Activated naive CD8-positive, alpha-beta T cell treated with anti-CD3 and anti-CD28 coated beads for 36 hours (primary cell): ENCODE data around the gene MYORG. TPM values are rescaled to one million over a fixed set of nuclear protein-coding genes. Genes with fewer than 3 reads are reported as not detected.
A peak's percentile ranks its signal among the peaks of the same experiment; 100 is the strongest.

Experiments
- DNase-seq: peaks from one replicate; pipeline ENCODE4 v3.0.0; 2021
- H3K27ac Mint-ChIP-seq: one replicate; pipeline ENCODE4 v1.8.0; 2022; ENCODE audit warnings: mild to moderate bottlenecking, moderate library complexity, mixed read lengths
- H3K27me3 Mint-ChIP-seq: one replicate; pipeline ENCODE4 v1.8.0; 2022; ENCODE audit warnings: mild to moderate bottlenecking, mixed read lengths
- H3K36me3 Mint-ChIP-seq: one replicate; pipeline ENCODE4 v1.8.0; 2021; ENCODE audit warnings: mild to moderate bottlenecking, mixed read lengths
- H3K4me1 Mint-ChIP-seq: one replicate; pipeline ENCODE4 v1.8.0; 2021; ENCODE audit warnings: mixed read lengths
- H3K4me3 Mint-ChIP-seq: one replicate; pipeline ENCODE4 v1.8.0; 2022; ENCODE audit warnings: mild to moderate bottlenecking, moderate library complexity, mixed read lengths
- H3K9me3 Mint-ChIP-seq: one replicate; pipeline ENCODE4 v1.8.0; 2022; ENCODE audit warnings: mixed read lengths
- total RNA-seq, 2 experiments: library from RNA; stranded (reverse); gene quantifications; one replicate each; pipeline ENCODE4 v1.2.3, GENCODE V29; 2021

The MYORG gene
- total RNA-seq, 2 experiments from 2014 or later: 3.6 to 4.4 TPM

DNA sequence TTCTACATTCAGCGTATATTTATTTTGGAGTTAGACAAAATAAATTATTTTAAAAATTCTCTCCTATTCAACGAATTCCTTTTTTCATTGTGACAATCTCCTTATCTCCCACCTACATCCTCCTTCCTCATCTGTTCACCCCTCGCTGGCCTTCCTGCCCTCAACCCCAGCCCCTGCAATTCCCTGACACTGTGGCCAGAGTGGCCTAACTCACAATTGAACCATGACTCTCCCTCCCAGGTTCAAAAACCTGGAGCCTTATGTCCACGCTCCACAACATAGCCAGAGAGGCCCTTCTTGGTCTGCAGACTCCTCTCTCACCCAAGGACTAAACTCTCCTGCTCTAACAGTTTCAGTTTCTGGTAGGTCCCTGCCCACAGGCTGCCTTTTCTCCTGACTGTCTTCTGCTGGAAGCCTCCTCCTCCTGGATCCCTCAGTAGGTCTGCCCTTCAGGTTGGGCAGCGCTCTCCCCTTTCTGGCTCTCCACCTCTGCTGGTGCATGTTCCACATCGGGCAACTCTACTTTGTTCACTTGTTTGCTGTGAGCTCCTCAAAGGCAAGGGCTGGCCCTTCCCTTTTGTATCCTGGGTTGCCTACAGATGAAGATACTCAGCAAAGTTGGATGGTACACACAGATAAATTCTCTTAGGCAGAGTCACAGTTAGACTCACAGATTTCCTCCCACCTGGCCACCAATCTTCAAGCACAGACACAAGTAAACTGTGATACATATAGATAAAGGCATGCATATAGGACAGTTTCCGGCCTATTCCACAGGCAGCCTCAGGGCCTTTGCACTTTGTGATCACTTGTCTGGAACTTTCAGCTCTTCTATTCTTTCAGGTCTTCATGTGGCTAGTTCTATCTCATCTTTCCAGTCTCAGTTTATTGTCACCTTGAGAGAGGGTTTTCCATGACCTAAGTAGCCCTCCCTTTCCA lies 19.8 kb upstream of the MYORG start:
- Mint-ChIP-seq H3K9me3 (no peaks in the 10 kb centered on the region), H3K36me3 (no peaks in the 10 kb centered on the region), H3K27me3 (peaks cover under 1% of the 10 kb centered on the region), H3K27ac (no peak overlapping the region), H3K4me1 (no peaks in the 10 kb centered on the region), H3K4me3 (no peak overlapping the region)
- DNase-seq: no peak

DNA sequence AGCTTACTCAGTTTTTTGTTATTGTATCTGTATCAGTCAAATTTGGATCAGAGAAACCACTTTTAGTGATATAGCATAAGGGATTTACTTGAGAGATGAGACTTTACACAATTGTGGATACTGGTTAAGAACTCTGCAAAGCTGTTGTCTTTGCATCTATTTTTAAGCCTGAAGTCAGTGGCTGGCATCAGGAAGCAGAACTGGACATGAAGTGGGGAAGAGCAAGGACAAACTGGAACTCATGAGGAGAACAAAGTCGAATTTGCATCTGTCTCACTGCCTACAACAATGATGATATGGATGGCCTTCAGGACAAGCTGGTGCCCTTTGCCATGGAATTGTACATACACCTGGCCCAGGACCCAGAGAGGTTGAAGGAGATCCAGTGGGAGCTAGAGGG lies 15.8 kb upstream of the MYORG start:
- Mint-ChIP-seq H3K4me1 (no peaks in the 10 kb centered on the region), H3K4me3 (no peak overlapping the region), H3K36me3 (no peaks in the 10 kb centered on the region), H3K27me3 (peaks cover 7% of the 10 kb centered on the region), H3K9me3 (no peaks in the 10 kb centered on the region), H3K27ac (no peak overlapping the region)
- DNase-seq: no peak

DNA sequence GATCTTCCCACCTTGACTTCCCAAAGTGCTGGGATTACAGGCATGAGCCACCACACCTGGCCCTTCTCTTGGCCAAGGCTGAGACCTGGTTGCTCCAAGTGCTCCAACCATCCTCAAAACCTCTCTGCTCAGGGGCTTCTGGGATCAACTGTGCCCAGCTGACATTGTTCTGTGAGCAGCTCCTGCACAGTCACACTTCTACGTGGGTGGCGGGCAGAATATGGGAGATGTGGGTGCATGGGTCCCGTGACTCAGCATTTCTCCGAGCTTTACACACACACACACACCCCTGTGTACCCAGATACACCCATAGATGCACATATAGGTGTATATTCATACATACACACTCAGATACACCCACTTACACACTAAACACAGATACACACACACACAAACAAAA lies 10.5 kb upstream of the MYORG start:
- no peak for DNase-seq
- no peak overlapping the region for H3K27ac Mint-ChIP-seq
- peaks cover 7% of the 10 kb centered on the region for H3K27me3 Mint-ChIP-seq
- no peaks in the 10 kb centered on the region for H3K4me1 Mint-ChIP-seq
- H3K4me3 Mint-ChIP-seq: no peak overlapping the region
- H3K9me3 Mint-ChIP-seq: no peaks in the 10 kb centered on the region
- no peaks in the 10 kb centered on the region for H3K36me3 Mint-ChIP-seq

DNA sequence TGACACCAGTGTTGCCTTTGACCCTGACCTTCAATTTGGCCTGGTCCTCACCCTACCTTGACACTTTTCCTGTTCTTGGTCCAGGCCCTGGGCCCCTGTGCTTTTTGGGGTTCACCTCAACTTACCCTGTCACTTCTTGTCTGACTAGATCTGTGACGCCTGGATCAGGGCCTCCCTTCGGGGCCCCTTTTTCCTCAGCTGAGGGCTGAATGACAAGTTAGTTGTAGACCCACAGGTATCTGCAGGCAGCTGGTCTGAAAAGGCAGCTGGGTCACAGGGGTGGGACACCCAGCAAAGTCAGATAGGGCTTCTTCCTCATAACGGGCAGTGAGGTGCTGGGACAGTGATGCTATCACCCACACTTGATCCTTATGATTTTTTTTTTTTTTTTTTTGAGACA lies 10.0 kb upstream of the MYORG start:
- no peaks in the 10 kb centered on the region for H3K36me3 Mint-ChIP-seq
- H3K27me3 Mint-ChIP-seq: peaks cover 7% of the 10 kb centered on the region
- DNase-seq: no peak
- no peak overlapping the region for H3K4me3 Mint-ChIP-seq
- no peaks in the 10 kb centered on the region for H3K4me1 Mint-ChIP-seq
- no peaks in the 10 kb centered on the region for H3K9me3 Mint-ChIP-seq
- H3K27ac Mint-ChIP-seq: no peak overlapping the region

DNA sequence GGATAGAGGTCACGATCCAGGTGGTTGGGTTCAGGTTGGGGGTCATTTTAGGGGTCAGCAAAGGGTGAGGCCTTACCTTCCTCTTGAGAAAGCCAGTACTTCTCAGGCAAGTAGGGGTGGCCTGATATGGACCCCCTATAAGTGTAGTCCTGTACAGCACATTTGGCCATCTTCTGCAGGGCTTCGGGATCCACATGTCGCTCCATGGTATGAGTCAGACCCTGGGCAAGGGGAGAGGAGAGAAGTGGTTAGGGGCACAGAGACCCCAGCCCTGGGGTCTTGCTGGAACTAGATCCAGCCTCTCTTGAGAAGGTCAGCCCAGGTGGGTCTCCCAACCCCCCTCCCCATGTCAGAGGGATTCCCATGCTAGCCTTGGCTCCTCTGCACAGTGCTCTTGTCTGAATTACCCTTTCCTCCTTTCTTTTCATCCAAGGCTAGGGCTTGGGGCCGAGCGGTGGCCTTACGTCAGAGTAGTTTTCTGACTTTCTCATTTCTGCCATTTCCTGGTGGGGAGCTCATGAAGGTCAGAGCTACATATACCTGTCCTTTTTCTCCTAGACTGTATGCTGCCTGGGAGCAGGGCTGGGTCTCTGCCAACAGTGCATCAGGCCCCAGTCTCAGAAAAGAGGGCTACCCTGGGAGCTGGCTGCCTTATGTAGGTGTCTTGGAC lies 9.0 kb upstream of the MYORG start:
- DNase-seq: no peak
- Mint-ChIP-seq H3K4me1 (peaks cover 5% of the 10 kb centered on the region), H3K36me3 (peaks cover 2% of the 10 kb centered on the region), H3K27me3 (no peaks in the 10 kb centered on the region), H3K4me3 (no peak overlapping the region), H3K9me3 (no peaks in the 10 kb centered on the region), H3K27ac (no peak overlapping the region)

DNA sequence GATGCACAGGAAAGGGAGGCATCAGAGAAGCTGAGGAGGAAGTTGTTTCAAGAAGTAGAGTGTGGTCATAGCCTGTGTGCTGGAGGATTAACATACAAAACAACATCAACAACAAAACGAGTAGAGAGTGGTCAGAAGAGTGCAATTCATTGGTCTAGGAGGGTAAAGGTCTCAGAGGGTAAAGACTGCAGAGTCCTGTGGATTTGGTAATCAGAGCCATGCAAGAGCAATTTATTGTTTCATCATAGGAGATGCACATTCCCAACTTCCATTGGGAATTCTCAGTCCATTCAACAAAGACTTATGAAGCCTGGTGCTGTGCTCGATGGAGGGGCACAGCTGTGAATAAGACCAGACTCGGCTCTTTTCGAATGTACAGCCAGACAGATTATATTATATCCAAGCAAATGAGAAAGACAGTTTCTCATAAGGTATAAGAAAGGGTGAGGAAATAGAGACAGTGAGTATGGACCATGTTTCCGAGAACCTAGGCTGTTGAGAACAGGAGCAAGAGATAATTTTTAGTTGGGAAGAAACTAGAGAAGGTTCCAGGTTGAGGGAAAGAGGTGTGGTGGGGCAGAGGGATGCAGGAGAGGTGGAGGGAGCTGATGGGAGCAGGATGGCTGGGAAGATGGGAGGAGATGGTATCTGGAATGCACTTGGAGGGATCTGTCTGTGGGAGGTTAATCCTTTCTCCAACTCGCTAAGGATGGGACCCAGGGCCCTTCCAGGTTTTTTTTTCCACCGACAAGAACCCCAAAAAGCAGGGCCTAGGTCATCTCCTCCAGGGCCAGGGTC lies 7.9 kb upstream of the MYORG start:
- Mint-ChIP-seq H3K36me3 (peaks cover 2% of the 10 kb centered on the region), H3K4me3 (no peak overlapping the region), H3K27me3 (no peaks in the 10 kb centered on the region), H3K9me3 (no peaks in the 10 kb centered on the region), H3K27ac (no peak overlapping the region), H3K4me1 (peaks cover 14% of the 10 kb centered on the region)
- no peak for DNase-seq

DNA sequence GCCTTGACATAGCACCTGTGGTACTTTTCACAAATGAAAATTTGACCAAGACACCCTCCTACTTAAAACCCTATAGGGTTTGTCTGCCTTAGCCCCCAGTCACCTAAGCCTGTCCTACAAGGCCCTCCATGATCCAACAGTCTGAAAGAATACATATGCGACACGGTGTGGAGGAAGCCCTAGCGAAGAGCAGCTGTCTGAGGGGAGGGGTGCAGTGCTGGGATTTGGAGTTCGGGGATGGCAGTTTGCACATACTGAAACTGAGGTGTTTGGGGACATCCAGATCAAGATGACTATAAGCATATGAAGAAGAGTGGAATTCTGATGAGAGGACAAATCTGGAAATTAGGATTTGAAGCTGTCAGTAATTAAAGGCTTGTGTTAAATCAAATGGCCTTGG lies 7.2 kb upstream of the MYORG start:
- Mint-ChIP-seq H3K27me3 (no peaks in the 10 kb centered on the region), H3K27ac (no peak overlapping the region), H3K9me3 (no peaks in the 10 kb centered on the region), H3K36me3 (peaks cover 2% of the 10 kb centered on the region), H3K4me1 (peaks cover 18% of the 10 kb centered on the region), H3K4me3 (no peak overlapping the region)
- no peak for DNase-seq

DNA sequence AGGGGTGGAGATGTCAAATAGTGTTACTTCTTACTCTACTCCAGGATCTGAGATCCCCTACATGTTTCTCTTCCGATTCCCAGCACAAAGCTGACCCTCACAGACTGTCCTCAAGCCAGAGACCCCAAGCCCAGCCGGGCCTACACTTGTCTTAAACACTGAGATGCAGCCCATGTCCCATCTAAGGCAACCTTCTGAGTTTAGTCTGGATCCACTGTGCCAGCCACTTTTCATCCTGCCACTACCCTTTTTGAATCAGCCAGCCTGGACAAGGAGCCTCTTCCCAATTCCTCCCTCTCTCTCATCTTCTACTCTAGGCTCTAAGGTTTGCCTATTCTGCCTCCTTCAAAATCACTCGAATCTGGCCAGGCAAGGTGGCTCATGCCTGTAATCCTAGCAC lies 6.2 kb upstream of the MYORG start:
- no peak overlapping the region for H3K27ac Mint-ChIP-seq

DNA sequence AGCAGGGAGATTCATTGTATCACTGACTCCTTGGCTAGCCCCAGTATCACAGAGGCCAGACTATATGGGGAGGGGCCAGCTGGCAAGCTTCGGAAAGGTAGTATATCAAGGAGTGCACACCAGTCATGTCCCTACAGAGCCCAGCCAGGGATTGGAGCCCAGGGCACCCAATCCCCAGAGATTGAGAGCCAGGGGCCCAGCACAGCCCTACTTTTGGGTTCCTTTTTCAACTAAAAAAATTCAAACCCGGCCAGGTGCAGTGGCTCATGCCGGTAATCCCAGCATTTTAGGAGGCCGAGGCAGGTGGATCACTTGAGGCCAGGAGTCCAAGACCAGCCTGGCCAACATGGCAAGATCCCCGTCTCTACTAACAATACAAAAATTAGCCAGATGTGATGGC lies 5.4 kb upstream of the MYORG start:
- Mint-ChIP-seq H3K9me3 (no peaks in the 10 kb centered on the region), H3K4me3 (no peak overlapping the region), H3K4me1 (peaks cover 21% of the 10 kb centered on the region), H3K27ac (no peak overlapping the region), H3K36me3 (peaks cover 2% of the 10 kb centered on the region), H3K27me3 (no peaks in the 10 kb centered on the region)
- no peak for DNase-seq

More for the DNA sequence above, 6.2 kb upstream of the MYORG start:
- Mint-ChIP-seq H3K36me3 (peaks cover 2% of the 10 kb centered on the region), H3K9me3 (no peaks in the 10 kb centered on the region), H3K4me1 (peaks cover 18% of the 10 kb centered on the region), H3K4me3 (no peak overlapping the region), H3K27me3 (no peaks in the 10 kb centered on the region)
- DNase-seq: no peak

DNA sequence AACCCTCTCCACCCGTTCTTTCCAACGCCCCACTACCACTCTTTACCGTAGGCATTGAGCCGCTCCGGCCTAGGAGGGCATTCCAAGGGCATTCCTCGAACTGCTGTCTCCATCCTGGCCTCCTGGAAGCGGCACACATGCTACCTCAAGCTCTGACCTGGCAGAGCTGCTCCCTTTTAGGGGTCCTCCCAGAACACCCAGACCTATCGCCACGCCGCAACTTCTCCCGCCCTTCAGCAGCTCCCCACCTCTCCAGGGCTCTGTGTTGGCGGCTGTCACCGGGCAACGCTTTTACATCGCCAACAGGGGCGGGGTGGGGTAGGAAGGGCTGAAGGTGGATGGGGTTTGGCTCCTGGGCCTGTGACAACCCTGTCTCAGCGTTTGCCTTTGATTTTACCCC lies 4.6 kb upstream of the MYORG start:
- H3K9me3 Mint-ChIP-seq: no peaks in the 10 kb centered on the region
- H3K27me3 Mint-ChIP-seq: no peaks in the 10 kb centered on the region
- H3K4me1 Mint-ChIP-seq: peaks cover 22% of the 10 kb centered on the region
- DNase-seq: peak; percentile 40
- no peak overlapping the region for H3K27ac Mint-ChIP-seq
- H3K4me3 Mint-ChIP-seq: peak overlapping the region; percentile 74
- H3K36me3 Mint-ChIP-seq: peaks cover 2% of the 10 kb centered on the region

DNA sequence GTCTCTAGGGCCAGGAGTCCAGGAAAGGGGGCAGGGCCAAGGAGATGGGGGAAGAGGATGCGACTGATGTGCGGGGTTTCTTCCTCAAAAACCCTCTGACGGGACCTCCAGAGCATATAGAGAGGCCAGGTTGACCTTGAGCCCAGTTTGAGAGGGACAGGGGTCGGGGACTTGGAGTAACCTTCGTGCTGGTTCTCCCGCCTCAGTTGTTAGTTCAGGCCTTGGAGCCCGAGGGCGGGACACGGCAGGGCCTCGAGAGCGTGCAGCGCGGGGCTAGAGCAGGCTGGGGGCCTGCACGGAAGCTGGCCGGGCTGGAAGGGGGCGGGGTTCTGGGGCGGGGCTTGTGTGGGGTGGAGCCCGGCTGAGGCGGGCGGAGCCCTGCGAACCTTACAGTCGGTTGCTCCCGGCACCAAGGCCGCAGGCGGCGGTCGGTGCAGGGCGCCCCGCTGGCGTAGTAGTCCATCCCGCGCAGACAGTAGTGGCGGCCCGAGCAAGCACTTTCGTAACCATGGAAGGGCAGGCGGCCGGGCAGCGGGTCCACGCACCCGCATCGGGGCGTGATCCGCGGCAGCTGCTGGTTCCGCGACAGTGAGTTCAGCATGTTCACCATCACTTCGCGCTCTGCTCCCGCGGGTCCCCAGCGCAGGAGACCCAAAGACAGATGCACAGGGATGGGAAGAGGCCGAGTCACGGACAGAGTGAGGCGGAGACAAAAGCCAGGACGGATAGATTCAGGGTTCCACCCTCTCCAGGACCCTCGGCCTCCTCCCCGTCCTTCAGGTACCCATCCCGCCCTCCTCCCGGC lies 4.0 kb upstream of the MYORG start:
- H3K27ac Mint-ChIP-seq: no peak overlapping the region
- peaks cover 2% of the 10 kb centered on the region for H3K36me3 Mint-ChIP-seq
- peaks cover 28% of the 10 kb centered on the region for H3K4me1 Mint-ChIP-seq
- peak overlapping the region; percentile 79 for H3K4me3 Mint-ChIP-seq
- H3K27me3 Mint-ChIP-seq: no peaks in the 10 kb centered on the region
- H3K9me3 Mint-ChIP-seq: no peaks in the 10 kb centered on the region
- DNase-seq: peak; percentile 80

DNA sequence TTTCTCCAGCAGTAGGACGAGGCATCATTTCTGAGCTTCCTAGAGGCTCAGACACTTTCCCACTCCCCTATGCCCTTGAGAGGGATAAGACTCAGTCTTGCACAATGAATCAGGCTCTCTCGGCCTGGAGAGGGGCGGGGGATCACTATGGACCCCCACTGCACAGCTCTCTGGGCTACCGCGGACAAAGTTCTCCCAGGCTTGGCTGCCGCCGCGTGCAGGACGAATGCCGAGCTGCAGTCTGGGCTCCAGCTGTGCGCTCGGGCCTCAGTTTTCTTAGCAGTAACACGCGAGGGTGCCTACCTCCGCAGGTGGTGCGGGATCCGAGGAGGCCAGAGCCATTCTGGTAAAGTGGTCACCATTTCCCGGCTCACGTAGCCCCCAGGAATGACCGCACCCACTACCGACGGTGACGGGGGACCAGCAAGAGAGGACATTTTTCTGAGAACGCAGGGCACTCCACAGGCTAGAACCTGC lies 3.4 kb upstream of the MYORG start:
- peaks cover 2% of the 10 kb centered on the region for H3K36me3 Mint-ChIP-seq
- H3K4me1 Mint-ChIP-seq: peaks cover 34% of the 10 kb centered on the region
- peak overlapping the region; percentile 79 for H3K4me3 Mint-ChIP-seq
- H3K9me3 Mint-ChIP-seq: no peaks in the 10 kb centered on the region
- no peaks in the 10 kb centered on the region for H3K27me3 Mint-ChIP-seq
- no peak overlapping the region for H3K27ac Mint-ChIP-seq
- DNase-seq: no peak

DNA sequence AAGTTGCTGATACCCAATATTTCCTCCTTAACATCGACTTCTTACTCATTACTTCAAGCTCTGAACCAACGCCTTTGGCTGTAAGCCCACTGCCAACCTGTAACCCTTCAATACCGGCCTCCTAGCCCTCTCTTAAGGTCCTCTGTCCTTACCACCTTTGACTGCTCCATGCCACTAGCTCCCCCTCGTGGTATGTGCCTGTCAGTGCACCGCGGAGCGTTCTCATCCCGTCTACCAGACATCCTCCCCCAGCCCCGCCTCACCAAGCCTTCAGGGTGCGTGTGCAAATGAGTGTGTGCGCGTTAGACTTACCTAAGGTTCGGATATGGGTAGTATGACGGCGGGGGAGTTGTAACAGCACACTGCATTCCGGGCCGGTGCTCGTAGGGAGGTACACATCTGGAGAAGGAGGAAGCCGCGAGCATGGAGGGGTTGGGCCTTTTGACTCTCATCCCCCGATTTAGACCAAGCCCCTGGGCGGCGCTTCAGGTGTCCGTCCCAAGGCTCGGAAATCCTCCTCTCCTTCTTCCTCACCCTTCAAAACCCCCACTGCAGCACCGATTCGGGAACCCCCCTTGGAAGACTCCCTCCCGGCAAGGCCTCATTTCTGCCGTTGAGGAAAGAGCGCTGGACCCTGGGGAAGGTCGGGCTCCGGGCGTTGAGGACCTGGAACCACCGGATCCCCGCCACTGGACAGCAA lies 2.8 kb upstream of the MYORG start:
- H3K36me3 Mint-ChIP-seq: peaks cover 2% of the 10 kb centered on the region
- H3K9me3 Mint-ChIP-seq: no peaks in the 10 kb centered on the region
- peak; percentile 88 for DNase-seq

More for the DNA sequence above, 2.8 kb upstream of the MYORG start:
- Mint-ChIP-seq H3K4me3 (peak overlapping the region; percentile 79), H3K27ac (peak overlapping the region; percentile 47), H3K27me3 (no peaks in the 10 kb centered on the region), H3K4me1 (peaks cover 34% of the 10 kb centered on the region)
